HG03039 (cell line): ENCODE data around the gene B3GNT7.

Experiments
- ATAC-seq: cut with Tn5 transposase; IDR thresholded peaks from one replicate; pipeline ENCODE4 v1.9.1; 2021; ENCODE audit warnings: mild to moderate bottlenecking, moderate library complexity; ENCODE audit not compliant: unreplicated experiment

Gene B3GNT7

GRCh38 chr2:231383416-231384108 lies 11.9 kb upstream of the B3GNT7 start:
- no peak for ATAC-seq

GRCh38 chr2:231384109-231384435 lies 11.4 kb upstream of the B3GNT7 start:
- ATAC-seq, result no peak

DNA sequence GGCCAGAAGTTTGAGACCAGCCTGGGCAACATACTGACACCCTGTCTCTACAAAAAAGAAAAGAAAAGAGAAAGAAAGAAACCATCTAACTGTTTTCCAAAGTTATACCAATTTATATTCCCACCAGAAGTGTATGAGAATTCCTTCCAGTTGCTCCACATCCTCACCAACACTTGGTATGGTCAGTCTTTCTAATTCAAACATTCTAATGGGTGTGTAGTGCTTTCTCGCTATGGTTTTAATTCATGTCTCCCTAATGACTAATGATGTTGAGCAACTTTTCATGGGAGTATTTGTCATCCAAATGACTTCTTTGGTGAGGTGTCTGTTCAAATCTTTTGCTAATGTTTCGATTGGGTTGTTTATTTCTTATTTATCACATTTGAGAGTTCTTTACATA lies 10.5 kb upstream of the B3GNT7 start:
- no peak for ATAC-seq

- no peak for ATAC-seq
Measured at GRCh38 chr2:231385429-231385828, 10.1 kb upstream of the B3GNT7 start.

DNA sequence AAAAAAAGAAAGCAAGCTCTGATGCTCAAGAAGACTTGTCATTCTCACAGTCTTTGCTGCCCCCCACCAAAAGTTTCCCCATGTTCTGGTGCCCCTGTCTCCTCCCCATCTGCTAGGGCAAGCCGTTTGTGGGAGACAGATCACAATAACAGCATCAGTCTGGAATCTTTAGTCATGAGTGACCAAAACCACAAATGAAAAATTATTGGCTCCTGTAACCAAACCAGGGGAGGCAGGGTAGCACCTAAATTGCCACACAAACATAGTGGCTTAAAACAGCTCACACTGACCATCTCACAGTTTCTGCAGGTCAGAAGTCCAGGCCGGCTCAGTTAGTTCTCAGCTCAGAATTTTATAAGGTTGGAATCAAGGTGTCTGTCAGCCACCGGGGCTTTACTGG lies 9.1 kb upstream of the B3GNT7 start:
- ATAC-seq, result no peak

DNA sequence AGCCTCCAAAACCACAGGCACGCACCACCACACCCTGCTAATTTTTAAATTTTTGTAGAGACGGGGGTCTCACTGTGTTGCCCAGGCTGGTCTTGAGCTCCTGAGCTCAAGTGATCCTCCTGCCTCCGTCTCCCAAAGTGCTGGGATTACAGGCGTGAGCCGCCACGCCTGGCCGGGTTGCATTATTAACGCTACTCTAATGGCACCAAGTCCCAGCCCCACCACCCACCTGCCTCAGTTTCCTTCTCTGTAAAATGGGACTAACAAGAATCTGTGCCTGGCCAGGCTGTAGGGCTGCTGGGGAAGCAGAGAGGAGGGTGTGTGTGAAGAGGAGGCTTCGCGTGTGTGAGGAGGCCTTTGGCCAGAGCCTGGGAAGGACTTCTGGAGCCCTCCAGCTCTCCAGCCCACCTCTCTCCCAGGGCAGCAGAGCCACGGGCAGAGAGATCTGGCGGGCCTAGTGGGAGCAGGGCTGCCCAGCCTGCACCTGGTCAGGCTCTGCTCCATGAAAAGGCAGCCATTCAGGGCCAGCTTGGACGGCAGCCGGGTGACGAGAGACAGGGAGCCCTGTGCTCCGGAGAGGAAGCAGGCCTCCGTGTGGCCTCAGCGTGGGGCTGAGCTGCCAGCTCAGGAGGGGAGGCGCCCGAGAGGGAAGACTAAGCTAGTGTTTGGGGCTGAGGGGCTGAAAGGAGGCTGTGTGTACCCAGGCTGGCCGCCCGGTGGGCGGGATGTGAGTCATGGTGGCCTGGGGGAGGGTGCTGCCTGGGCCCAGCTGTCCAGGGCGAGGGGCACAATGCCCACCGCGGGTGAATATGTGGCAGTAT lies 7.4 kb upstream of the B3GNT7 start:
- no peak for ATAC-seq

- ATAC-seq, result no peak
Measured at GRCh38 chr2:231388725-231389346, 6.7 kb upstream of the B3GNT7 start.

DNA sequence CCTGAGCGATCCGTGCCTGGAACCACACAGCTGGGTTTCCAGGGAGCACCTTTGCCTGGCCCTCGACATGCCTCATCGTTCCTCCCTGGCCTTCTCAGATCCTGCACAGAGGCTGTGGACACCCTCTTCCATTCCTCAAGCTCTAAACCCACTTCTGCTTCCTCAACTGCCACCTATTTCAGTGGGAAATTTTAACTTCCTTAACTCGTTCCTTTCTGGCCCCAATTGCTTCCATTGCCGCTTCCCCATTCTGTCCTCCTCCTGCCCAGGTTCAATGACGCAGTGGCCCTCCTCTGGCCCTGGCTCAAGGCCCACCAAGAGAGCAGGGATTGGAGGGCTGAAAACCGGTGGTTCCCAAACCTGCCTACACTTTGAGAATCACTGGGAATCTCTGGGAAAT lies 4.8 kb upstream of the B3GNT7 start:
- ATAC-seq, result no peak

DNA sequence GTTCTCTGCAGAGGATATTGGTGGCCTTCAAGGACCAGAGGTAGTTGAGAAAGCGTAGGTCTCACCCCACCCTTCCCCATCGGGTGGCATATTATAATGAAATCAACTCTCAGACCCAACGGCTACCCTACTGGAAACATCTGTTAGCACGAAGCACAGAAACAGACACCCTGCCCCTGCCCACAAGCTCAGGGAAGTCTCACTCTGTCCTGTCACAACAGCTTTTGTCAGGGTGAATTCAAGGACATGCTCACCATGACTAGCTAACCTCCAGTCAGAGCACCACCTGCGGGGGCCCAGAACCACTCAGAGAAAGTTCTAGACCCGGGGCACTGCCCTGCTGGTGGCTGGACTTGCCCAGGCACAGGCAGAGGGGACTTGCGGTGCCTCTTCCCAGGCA lies 3.5 kb upstream of the B3GNT7 start:
- no peak for ATAC-seq

- ATAC-seq, result no peak
Measured at GRCh38 chr2:231392431-231393148, 2.9 kb upstream of the B3GNT7 start.

DNA sequence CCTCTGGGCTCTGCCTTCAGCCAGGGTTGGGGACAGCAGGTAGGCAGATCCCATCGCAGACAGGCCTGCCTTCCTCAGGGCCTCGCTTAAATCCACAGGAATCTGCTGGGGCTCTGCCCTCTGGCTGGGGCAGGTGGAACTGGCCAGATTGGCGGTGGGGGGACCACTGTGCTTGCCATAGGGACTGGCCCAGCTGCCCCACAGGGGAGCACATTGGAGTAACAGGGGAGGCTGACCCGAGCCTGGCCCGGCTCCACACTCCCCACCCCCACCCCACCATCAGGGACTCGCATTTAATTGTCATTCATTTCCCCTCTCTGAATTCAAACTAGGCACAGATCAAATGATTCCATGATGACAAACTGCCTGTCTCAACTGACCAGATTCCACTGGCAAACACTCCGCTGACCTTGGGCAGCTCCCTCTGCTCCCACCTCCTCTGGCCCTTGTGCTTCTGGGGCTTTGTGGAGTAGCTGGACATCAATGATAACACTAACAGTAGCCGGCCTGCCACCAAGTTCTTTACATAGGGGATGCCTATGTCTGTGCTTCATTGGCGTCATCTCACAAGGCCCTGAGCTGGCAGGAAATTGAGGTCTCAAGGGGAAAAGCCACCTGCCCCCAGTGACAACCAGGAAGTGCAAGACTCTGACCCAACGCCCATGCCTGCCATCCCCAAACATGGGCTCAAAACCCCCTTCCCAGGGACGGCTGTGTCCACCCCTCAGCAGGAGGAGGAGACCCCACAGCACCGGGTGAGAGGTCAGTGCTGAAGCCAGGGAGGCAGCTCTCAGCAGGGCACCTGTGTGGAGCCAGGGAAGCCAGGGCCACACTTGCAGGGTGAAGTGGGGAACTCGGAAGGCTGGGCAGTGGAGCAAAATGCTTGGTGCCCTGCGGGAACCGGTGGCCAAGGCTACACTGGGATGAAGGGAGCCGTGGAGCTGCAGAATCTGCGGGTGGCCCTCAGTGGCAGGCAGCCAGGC lies 2.1 kb upstream of the B3GNT7 start:
- ATAC-seq, result no peak

GRCh38 chr2:231394211-231395141 lies 1.0 kb upstream of the B3GNT7 start:
- peak; percentile 34 for ATAC-seq

DNA sequence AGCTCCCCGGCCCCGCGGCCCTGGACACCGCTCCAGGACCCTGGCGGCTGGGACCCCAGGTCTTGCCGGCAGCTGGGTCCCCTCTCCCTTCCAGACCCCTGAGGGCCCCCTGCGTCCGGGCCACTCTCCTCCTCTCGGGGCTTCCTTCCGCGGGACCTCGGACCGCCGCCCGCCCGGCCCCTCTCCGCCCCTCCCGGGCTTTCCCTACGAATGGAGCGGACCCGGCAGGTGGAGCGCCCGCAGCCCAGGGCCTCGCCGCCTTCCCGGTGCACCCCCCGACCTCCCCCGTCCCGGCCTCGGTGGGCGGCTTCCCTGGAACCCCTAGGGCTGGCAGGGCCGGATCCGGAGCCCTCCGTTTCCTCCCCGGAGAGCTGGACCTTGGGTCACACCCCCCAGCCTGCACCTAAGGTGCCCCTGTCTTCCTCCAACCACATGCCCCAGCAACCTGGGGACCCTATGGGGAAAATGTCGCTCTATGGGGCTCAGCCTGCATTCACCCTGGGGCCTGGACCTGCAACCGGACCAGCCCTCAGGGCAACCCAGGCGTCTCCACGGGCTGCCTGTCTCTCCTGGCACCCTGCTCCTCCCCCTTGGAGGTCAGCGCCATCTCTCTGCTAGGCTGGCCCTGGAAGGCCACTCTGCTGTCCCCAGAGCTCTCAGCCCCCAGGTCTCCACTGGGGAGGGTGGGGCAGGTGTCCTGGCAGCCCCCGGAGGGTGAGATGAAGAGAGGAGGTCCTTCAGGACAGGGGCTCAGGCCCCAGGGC lies 730 bp downstream of the B3GNT7 start:
- ATAC-seq, result no peak

GRCh38 chr2:231397011-231397927 lies 1.8 kb downstream of the B3GNT7 start:
- no peak for ATAC-seq

- no peak for ATAC-seq
Measured at GRCh38 chr2:231397928-231398294, 2.4 kb downstream of the B3GNT7 start.

DNA sequence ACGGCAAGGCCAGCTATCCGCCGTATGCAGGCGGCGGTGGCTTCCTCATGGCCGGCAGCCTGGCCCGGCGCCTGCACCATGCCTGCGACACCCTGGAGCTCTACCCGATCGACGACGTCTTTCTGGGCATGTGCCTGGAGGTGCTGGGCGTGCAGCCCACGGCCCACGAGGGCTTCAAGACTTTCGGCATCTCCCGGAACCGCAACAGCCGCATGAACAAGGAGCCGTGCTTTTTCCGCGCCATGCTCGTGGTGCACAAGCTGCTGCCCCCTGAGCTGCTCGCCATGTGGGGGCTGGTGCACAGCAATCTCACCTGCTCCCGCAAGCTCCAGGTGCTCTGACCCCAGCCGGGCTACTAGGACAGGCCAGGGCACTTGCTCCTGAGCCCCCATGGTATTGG lies 3.1 kb downstream of the B3GNT7 start:
- no peak for ATAC-seq

DNA sequence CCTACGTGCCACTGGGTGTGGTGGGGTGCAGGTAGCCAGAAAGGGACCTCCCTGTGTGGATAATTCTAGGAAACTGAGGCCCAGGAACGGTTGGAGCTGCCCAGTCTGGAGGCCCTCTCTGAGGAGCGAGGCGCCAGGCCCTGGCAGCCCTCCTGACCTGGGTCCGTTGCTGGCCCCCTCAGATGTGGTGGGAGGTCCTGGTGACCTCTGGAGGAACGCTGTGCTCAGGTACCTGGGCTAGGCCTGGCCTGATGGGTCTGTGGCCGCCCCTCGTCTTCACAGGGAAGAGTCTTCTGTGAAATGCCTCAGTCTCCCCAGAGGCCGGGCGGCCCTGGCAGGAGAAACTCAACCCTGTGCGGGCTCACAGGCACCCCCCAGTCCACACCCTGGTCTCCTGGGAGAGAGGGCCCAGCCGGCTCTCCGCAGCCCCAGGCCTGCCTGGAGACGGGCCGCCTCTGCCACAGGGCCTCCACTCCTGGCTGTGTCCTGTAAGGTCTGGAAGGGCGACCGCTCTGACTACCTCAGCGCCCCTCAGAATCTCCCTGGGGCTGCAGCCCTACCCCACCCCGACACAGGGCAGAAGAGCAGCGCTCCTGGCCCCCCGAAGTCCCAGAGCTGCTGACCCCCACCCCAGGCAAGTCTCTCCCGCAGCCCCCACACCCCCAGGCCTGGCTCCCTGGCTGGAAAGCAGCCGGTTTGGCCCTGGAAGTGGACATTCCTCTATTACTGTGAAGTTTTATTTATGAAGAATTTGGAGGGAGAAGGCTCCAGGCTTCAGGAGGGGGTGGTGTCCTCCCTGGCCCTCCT lies 3.7 kb downstream of the B3GNT7 start:
- no peak for ATAC-seq
